HEK293 (cell line): ENCODE results near the gene USP24.
"Not testable (repeated sequence)": the region's sequence is repeated elsewhere in the genome, so short reads cannot be mapped to it uniquely, and the experiment has no call there.

Experiments used
- CTCF ChIA-PET: fragments of 350-600 bp; formaldehyde crosslinking; extraction: SDS; loops from one replicate; lab custom pipeline; 2021; ENCODE audit warnings: antibody characterized with exemption; lab: Yijun Ruan, JAX
- POLR2A ChIA-PET: fragments of 300-600 bp; formaldehyde crosslinking; extraction: SDS; loops from one replicate; lab custom pipeline; 2020; ENCODE audit warnings: antibody characterized with exemption, inconsistent platforms; lab: Yijun Ruan, JAX
- H3K27ac ChIP-seq: fragments of 200-500 bp; sonication (Bioruptor generic); 2 replicates; pipeline ENCODE4 v1.5.1; 2014; ENCODE audit warnings: low read depth, low read length, control low read depth, inconsistent platforms; ENCODE audit errors: extremely low read depth
- H3K36me3 ChIP-seq, 2 experiments: fragments of 200-500 bp in 1 of 2; sonication (Bioruptor generic) in 1 of 2; 1 replicate in 1 of 2; 2 replicates in 1 of 2; pipeline ENCODE4 v1.5.1; 2014 to 2017; ENCODE audit warnings: inconsistent platforms in 2 of 2, low read length in 2 of 2; ENCODE audit not compliant: control insufficient read depth in 2 of 2, insufficient read depth in 1 of 2
- H3K4me1 ChIP-seq: fragments of 200-500 bp; sonication (Bioruptor generic); 2 replicates; pipeline ENCODE4 v1.5.1; 2014; ENCODE audit warnings: mild to moderate bottlenecking, low read length, inconsistent platforms; ENCODE audit not compliant: control insufficient read depth, insufficient read depth
- H3K4me3 ChIP-seq: 2 replicates; pipeline ENCODE4 v1.5.1; 2011; ENCODE audit warnings: low read depth, mild to moderate bottlenecking, control low read depth, low read length, moderate library complexity
- H3K9me3 ChIP-seq: fragments of 200-500 bp; sonication (Bioruptor generic); 2 replicates; pipeline ENCODE4 v1.5.1; 2014; ENCODE audit warnings: low read depth, low read length, inconsistent platforms; ENCODE audit not compliant: control insufficient read depth, insufficient read depth
- SALL2 ChIP-seq: fragments of 450-650 bp; formaldehyde crosslinking; IDR thresholded peaks from 2 replicates; pipeline ENCODE4 v1.5.0; 2017; ENCODE audit warnings: missing biosample characterization, mild to moderate bottlenecking, missing genetic modification characterization, borderline replicate concordance
- ZBTB48 ChIP-seq: fragments of 450-650 bp; formaldehyde crosslinking; IDR thresholded peaks from 2 replicates; pipeline ENCODE4 v1.5.1; 2016; ENCODE audit warnings: missing biosample characterization, missing genetic modification characterization
- ZBTB49 ChIP-seq: fragments of 450-650 bp; formaldehyde crosslinking; IDR thresholded peaks from 2 replicates; pipeline ENCODE4 v1.5.1; 2016; ENCODE audit warnings: missing biosample characterization, missing genetic modification characterization, low read depth
- ZFHX2 ChIP-seq: fragments of 450-650 bp; formaldehyde crosslinking; conservative IDR thresholded peaks from 2 replicates; pipeline ENCODE4 v1.5.1; 2016; ENCODE audit warnings: missing biosample characterization, missing genetic modification characterization
- ZFP37 ChIP-seq: fragments of 450-650 bp; formaldehyde crosslinking; IDR thresholded peaks from 2 replicates; pipeline ENCODE4 v1.5.1; 2016; ENCODE audit warnings: missing biosample characterization, missing genetic modification characterization
- ZIC2 ChIP-seq: fragments of 450-650 bp; formaldehyde crosslinking; IDR thresholded peaks from 2 replicates; pipeline ENCODE4 v1.5.1; 2016; ENCODE audit warnings: missing biosample characterization, missing genetic modification characterization
- ZNF121 ChIP-seq: fragments of 450-650 bp; formaldehyde crosslinking; IDR thresholded peaks from 2 replicates; pipeline ENCODE4 v1.5.1; 2016; ENCODE audit warnings: missing biosample characterization, missing genetic modification characterization
- ZNF280D ChIP-seq: fragments of 450-650 bp; formaldehyde crosslinking; IDR thresholded peaks from 2 replicates; pipeline ENCODE4 v1.5.1; 2016; ENCODE audit warnings: missing biosample characterization, missing genetic modification characterization
- ZNF391 ChIP-seq: fragments of 450-650 bp; formaldehyde crosslinking; IDR thresholded peaks from 2 replicates; pipeline ENCODE4 v1.5.1; 2016; ENCODE audit warnings: low read depth, missing biosample characterization, missing genetic modification characterization, borderline replicate concordance
- ZNF473 ChIP-seq: fragments of 450-650 bp; formaldehyde crosslinking; IDR thresholded peaks from 2 replicates; pipeline ENCODE4 v1.5.1; 2017; ENCODE audit warnings: missing biosample characterization, missing genetic modification characterization
- ZNF544 ChIP-seq: fragments of 450-650 bp; formaldehyde crosslinking; IDR thresholded peaks from 2 replicates; pipeline ENCODE4 v1.5.0; 2017; ENCODE audit warnings: missing biosample characterization, missing genetic modification characterization
- ZNF558 ChIP-seq: fragments of 450-650 bp; formaldehyde crosslinking; IDR thresholded peaks from 2 replicates; pipeline ENCODE4 v1.5.1; 2016; ENCODE audit warnings: missing biosample characterization, missing genetic modification characterization
- ZNF585B ChIP-seq: fragments of 450-650 bp; formaldehyde crosslinking; IDR thresholded peaks from 2 replicates; pipeline ENCODE4 v1.5.1; 2016; ENCODE audit warnings: missing biosample characterization, missing genetic modification characterization
- ZNF621 ChIP-seq: fragments of 450-650 bp; formaldehyde crosslinking; IDR thresholded peaks from 2 replicates; pipeline ENCODE4 v1.5.1; 2017; ENCODE audit warnings: missing biosample characterization, missing genetic modification characterization
- ZNF623 ChIP-seq: fragments of 450-650 bp; formaldehyde crosslinking; IDR thresholded peaks from 2 replicates; pipeline ENCODE4 v1.5.1; 2016; ENCODE audit warnings: missing biosample characterization, missing genetic modification characterization
- ZSCAN30 ChIP-seq: fragments of 450-650 bp; IDR thresholded peaks from 2 replicates; pipeline ENCODE4 v1.5.1; 2018; ENCODE audit warnings: missing biosample characterization, mild to moderate bottlenecking, missing genetic modification characterization, moderate library complexity
- TF ChIP-seq, protein P1 (sequence below): fragments of 450-650 bp; formaldehyde crosslinking; IDR thresholded peaks from 2 replicates; pipeline ENCODE4 v1.5.1; 2016; ENCODE audit warnings: missing biosample characterization, missing genetic modification characterization
- TF ChIP-seq, protein P2 (sequence below): fragments of 450-650 bp; formaldehyde crosslinking; IDR thresholded peaks from 2 replicates; pipeline ENCODE4 v1.5.1; 2016; ENCODE audit warnings: missing biosample characterization, missing genetic modification characterization

USP24 gene

DNA sequence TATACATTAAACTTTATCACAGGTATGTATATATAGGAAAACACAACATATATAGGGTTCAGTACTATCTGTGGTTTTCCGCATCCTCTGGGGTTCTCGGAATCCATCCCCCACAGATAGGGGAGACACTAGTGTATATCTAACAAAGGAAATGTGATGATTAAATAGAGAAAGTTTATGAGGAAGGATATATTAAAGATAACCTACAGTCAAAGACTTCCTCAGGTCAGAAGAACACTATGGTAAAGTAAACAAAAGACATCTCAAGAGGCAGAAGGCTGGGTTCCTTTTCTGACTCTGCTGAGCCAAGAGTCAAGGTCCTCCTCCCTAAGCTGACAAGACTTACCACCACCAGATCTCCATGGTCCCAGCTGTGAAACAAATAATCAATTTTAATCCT, 12.1 kb downstream of the USP24 start:
- H3K36me3 ChIP-seq, result no peaks in the 10 kb centered on the region
- no peaks in the 10 kb centered on the region for H3K9me3 ChIP-seq
- CTCF ChIA-PET, result no interaction called here
- H3K4me1 ChIP-seq, result peaks cover 23% of the 10 kb centered on the region
- no peak overlapping the region for H3K27ac ChIP-seq
- no peak for TF ChIP-seq ZNF623 (tag by site-specific recombination)
- TF ChIP-seq SALL2 (tag by site-specific recombination), result no peak
- no peak for TF ChIP-seq ZBTB48 (tag by site-specific recombination)
- TF ChIP-seq ZSCAN30 (tag by site-specific recombination), result no peak
- TF ChIP-seq, protein P1, sequence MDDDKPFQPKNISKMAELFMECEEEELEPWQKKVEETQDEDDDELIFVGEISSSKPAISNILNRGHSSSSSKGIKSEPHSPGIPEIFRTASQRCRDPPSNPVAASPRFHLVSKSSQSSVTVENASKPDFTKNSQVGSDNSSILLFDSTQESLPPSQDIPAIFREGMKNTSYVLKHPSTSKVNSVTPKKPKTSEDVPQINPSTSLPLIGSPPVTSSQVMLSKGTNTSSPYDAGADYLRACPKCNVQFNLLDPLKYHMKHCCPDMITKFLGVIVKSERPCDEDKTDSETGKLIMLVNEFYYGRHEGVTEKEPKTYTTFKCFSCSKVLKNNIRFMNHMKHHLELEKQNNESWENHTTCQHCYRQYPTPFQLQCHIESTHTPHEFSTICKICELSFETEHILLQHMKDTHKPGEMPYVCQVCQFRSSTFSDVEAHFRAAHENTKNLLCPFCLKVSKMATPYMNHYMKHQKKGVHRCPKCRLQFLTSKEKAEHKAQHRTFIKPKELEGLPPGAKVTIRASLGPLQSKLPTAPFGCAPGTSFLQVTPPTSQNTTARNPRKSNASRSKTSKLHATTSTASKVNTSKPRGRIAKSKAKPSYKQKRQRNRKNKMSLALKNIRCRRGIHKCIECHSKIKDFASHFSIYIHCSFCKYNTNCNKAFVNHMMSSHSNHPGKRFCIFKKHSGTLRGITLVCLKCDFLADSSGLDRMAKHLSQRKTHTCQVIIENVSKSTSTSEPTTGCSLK (tag by site-specific recombination), result no peak
- no peak for TF ChIP-seq ZNF558 (tag by site-specific recombination)
- TF ChIP-seq, all 188 proteins: peak for 0
- no peak overlapping the region for H3K4me3 ChIP-seq
- POLR2A ChIA-PET, result no interaction called here

GRCh38 chr1:55200667-55201066, 14.5 kb downstream of the USP24 start:
- CTCF ChIA-PET, result interaction anchor here (0.5 kb wide), 1 partner anchor 409 kb away, joined by 3 read pairs; no protein-coding TSS in a partner anchor
- POLR2A ChIA-PET, result no interaction called here

GRCh38 chr1:55199735-55200134, 15.4 kb downstream of the USP24 start:
- H3K36me3 ChIP-seq, H3K4me3 ChIP-seq, H3K27ac ChIP-seq, CTCF ChIA-PET, H3K9me3 ChIP-seq, POLR2A ChIA-PET: not testable (repeated sequence)
- H3K4me1 ChIP-seq, result peaks cover 14% of the 10 kb centered on the region

More at GRCh38 chr1:55200667-55201066, 14.5 kb downstream of the USP24 start:
- no peak overlapping the region for H3K27ac ChIP-seq
- TF ChIP-seq ZNF621 (tag by site-specific recombination) (no peak), ZBTB49 (tag by site-specific recombination) (no peak), ZNF473 (tag by site-specific recombination) (no peak), ZFP37 (no peak), ZNF121 (tag by site-specific recombination) (no peak), ZNF585B (tag by site-specific recombination) (no peak), ZNF544 (tag by site-specific recombination) (no peak), ZIC2 (tag by site-specific recombination) (no peak), ZNF280D (tag by site-specific recombination) (no peak), ZNF391 (no peak), ZFHX2 (tag by site-specific recombination) (no peak)
- TF ChIP-seq, protein P2, sequence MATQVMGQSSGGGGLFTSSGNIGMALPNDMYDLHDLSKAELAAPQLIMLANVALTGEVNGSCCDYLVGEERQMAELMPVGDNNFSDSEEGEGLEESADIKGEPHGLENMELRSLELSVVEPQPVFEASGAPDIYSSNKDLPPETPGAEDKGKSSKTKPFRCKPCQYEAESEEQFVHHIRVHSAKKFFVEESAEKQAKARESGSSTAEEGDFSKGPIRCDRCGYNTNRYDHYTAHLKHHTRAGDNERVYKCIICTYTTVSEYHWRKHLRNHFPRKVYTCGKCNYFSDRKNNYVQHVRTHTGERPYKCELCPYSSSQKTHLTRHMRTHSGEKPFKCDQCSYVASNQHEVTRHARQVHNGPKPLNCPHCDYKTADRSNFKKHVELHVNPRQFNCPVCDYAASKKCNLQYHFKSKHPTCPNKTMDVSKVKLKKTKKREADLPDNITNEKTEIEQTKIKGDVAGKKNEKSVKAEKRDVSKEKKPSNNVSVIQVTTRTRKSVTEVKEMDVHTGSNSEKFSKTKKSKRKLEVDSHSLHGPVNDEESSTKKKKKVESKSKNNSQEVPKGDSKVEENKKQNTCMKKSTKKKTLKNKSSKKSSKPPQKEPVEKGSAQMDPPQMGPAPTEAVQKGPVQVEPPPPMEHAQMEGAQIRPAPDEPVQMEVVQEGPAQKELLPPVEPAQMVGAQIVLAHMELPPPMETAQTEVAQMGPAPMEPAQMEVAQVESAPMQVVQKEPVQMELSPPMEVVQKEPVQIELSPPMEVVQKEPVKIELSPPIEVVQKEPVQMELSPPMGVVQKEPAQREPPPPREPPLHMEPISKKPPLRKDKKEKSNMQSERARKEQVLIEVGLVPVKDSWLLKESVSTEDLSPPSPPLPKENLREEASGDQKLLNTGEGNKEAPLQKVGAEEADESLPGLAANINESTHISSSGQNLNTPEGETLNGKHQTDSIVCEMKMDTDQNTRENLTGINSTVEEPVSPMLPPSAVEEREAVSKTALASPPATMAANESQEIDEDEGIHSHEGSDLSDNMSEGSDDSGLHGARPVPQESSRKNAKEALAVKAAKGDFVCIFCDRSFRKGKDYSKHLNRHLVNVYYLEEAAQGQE, result no peak
- no peaks in the 10 kb centered on the region for H3K36me3 ChIP-seq
- no peak overlapping the region for H3K4me3 ChIP-seq
- H3K9me3 ChIP-seq, result no peaks in the 10 kb centered on the region
- H3K4me1 ChIP-seq, result peaks cover 20% of the 10 kb centered on the region
